ENCODE results near the gene HBG1. TPM values are rescaled to one million over a fixed set of nuclear protein-coding genes. Genes with fewer than 3 reads are reported as not detected.

Gene HBG1
- polyA plus RNA-seq, 1 donor from 2014 or later: not detected

- Mint-ChIP-seq H3K9me3 (no peaks in the 10 kb centered on the region), H3K27me3 (peaks cover 8% of the 10 kb centered on the region), H3K4me3 (no peak overlapping the region), H3K27ac (no peak overlapping the region), H3K36me3 (peaks cover 1% of the 10 kb centered on the region), H3K4me1 (no peaks in the 10 kb centered on the region)
These were observed 6.5 kb downstream of the HBG1 start for GRCh38 chr11:5242933-5243815.

GRCh38 chr11:5242208-5242607 lies 7.4 kb downstream of the HBG1 start:
- no peak overlapping the region for H3K4me3 Mint-ChIP-seq
- H3K27me3 Mint-ChIP-seq: peaks cover 8% of the 10 kb centered on the region
- no peaks in the 10 kb centered on the region for H3K4me1 Mint-ChIP-seq
- no peak overlapping the region for H3K27ac Mint-ChIP-seq
- H3K36me3 Mint-ChIP-seq: peaks cover 1% of the 10 kb centered on the region
- no peaks in the 10 kb centered on the region for H3K9me3 Mint-ChIP-seq

- no peak overlapping the region for H3K4me3 Mint-ChIP-seq
- no peak overlapping the region for H3K27ac Mint-ChIP-seq
- H3K4me1 Mint-ChIP-seq: no peaks in the 10 kb centered on the region
- H3K36me3 Mint-ChIP-seq: peaks cover 1% of the 10 kb centered on the region
- peaks cover 8% of the 10 kb centered on the region for H3K27me3 Mint-ChIP-seq
- H3K9me3 Mint-ChIP-seq: no peaks in the 10 kb centered on the region
These were observed 8.2 kb downstream of the HBG1 start for GRCh38 chr11:5241458-5241857.

- no peaks in the 10 kb centered on the region for H3K36me3 Mint-ChIP-seq
- H3K9me3 Mint-ChIP-seq: no peaks in the 10 kb centered on the region
- H3K4me3 Mint-ChIP-seq: no peak overlapping the region
- H3K27me3 Mint-ChIP-seq: peaks cover 7% of the 10 kb centered on the region
- H3K4me1 Mint-ChIP-seq: no peaks in the 10 kb centered on the region
- no peak overlapping the region for H3K27ac Mint-ChIP-seq
These were observed 9.2 kb downstream of the HBG1 start for GRCh38 chr11:5240458-5240857.

GRCh38 chr11:5240056-5240455 lies 9.6 kb downstream of the HBG1 start:
- no peaks in the 10 kb centered on the region for H3K9me3 Mint-ChIP-seq
- no peak overlapping the region for H3K27ac Mint-ChIP-seq
- H3K27me3 Mint-ChIP-seq: peaks cover 5% of the 10 kb centered on the region
- no peak overlapping the region for H3K4me3 Mint-ChIP-seq
- no peaks in the 10 kb centered on the region for H3K36me3 Mint-ChIP-seq
- H3K4me1 Mint-ChIP-seq: no peaks in the 10 kb centered on the region

GRCh38 chr11:5239046-5239445 lies 10.6 kb downstream of the HBG1 start:
- H3K9me3 Mint-ChIP-seq: no peaks in the 10 kb centered on the region
- no peak overlapping the region for H3K27ac Mint-ChIP-seq
- peaks cover 4% of the 10 kb centered on the region for H3K27me3 Mint-ChIP-seq
- H3K4me3 Mint-ChIP-seq: no peak overlapping the region
- H3K4me1 Mint-ChIP-seq: peaks cover 0 to 4% (median 0%) of the 10 kb centered on the region in 3 donors
- no peaks in the 10 kb centered on the region for H3K36me3 Mint-ChIP-seq

GRCh38 chr11:5238486-5238885 lies 11.2 kb downstream of the HBG1 start:
- peaks cover 4% of the 10 kb centered on the region for H3K27me3 Mint-ChIP-seq
- peaks cover 0 to 4% (median 0%) of the 10 kb centered on the region in 3 donors for H3K4me1 Mint-ChIP-seq
- H3K9me3 Mint-ChIP-seq: no peaks in the 10 kb centered on the region
- no peak overlapping the region for H3K27ac Mint-ChIP-seq
- no peak overlapping the region for H3K4me3 Mint-ChIP-seq
- no peaks in the 10 kb centered on the region for H3K36me3 Mint-ChIP-seq

- Mint-ChIP-seq H3K27me3 (peaks cover 4% of the 10 kb centered on the region), H3K9me3 (no peaks in the 10 kb centered on the region), H3K27ac (no peak overlapping the region), H3K4me1 (peaks cover 0 to 4% (median 0%) of the 10 kb centered on the region in 3 donors), H3K36me3 (no peaks in the 10 kb centered on the region), H3K4me3 (no peak overlapping the region)
These were observed 12.2 kb downstream of the HBG1 start for GRCh38 chr11:5237420-5237819.

- no peak overlapping the region for H3K27ac Mint-ChIP-seq
- peaks cover 3% of the 10 kb centered on the region for H3K27me3 Mint-ChIP-seq
- no peaks in the 10 kb centered on the region for H3K36me3 Mint-ChIP-seq
- no peak overlapping the region for H3K4me3 Mint-ChIP-seq
- no peaks in the 10 kb centered on the region for H3K9me3 Mint-ChIP-seq
- H3K4me1 Mint-ChIP-seq: peaks cover 0 to 4% (median 0%) of the 10 kb centered on the region in 3 donors
These were observed 14.1 kb downstream of the HBG1 start for GRCh38 chr11:5235364-5236095.

GRCh38 chr11:5234381-5234834 lies 15.2 kb downstream of the HBG1 start, which contains the start of gene HBD:
HBD (minus strand) TSS chr11:5234483; CDS start chr11:5234433, 50 bp downstream.
- Mint-ChIP-seq H3K4me3 (no peak within 1 kb of the TSS), H3K36me3 (no peaks in the 10 kb centered on the region), H3K27ac (no peak within 1 kb of the TSS), H3K9me3 (no peaks in the 10 kb centered on the region), H3K4me1 (peaks cover 0 to 4% (median 0%) of the 10 kb centered on the region in 3 donors), H3K27me3 (peaks cover 3% of the 10 kb centered on the region)

- no peak overlapping the region for H3K27ac Mint-ChIP-seq
- peaks cover 0 to 4% (median 0%) of the 10 kb centered on the region in 3 donors for H3K4me1 Mint-ChIP-seq
- no peaks in the 10 kb centered on the region for H3K9me3 Mint-ChIP-seq
- no peak overlapping the region for H3K4me3 Mint-ChIP-seq
- H3K36me3 Mint-ChIP-seq: no peaks in the 10 kb centered on the region
- H3K27me3 Mint-ChIP-seq: peaks cover 3% of the 10 kb centered on the region
These were observed 16.4 kb downstream of the HBG1 start for GRCh38 chr11:5233307-5233706.

- Mint-ChIP-seq H3K36me3 (no peaks in the 10 kb centered on the region), H3K4me3 (no peak overlapping the region), H3K27ac (no peak overlapping the region), H3K4me1 (peaks cover 0 to 4% (median 0%) of the 10 kb centered on the region in 3 donors), H3K9me3 (no peaks in the 10 kb centered on the region), H3K27me3 (peaks cover 3% of the 10 kb centered on the region)
These were observed 16.8 kb downstream of the HBG1 start for GRCh38 chr11:5232821-5233220.

- H3K27me3 Mint-ChIP-seq: peaks cover 3% of the 10 kb centered on the region
- H3K27ac Mint-ChIP-seq: no peak overlapping the region
- no peak overlapping the region for H3K4me3 Mint-ChIP-seq
- peaks cover 0 to 4% (median 0%) of the 10 kb centered on the region in 3 donors for H3K4me1 Mint-ChIP-seq
- no peaks in the 10 kb centered on the region for H3K36me3 Mint-ChIP-seq
- no peaks in the 10 kb centered on the region for H3K9me3 Mint-ChIP-seq
These were observed 17.5 kb downstream of the HBG1 start for GRCh38 chr11:5232176-5232575.

- no peak overlapping the region for H3K27ac Mint-ChIP-seq
- no peaks in the 10 kb centered on the region for H3K9me3 Mint-ChIP-seq
- H3K36me3 Mint-ChIP-seq: no peaks in the 10 kb centered on the region
- H3K27me3 Mint-ChIP-seq: peaks cover 2% of the 10 kb centered on the region
- no peak overlapping the region for H3K4me3 Mint-ChIP-seq
- H3K4me1 Mint-ChIP-seq: peaks cover 0 to 4% (median 0%) of the 10 kb centered on the region in 3 donors
These were observed 18.5 kb downstream of the HBG1 start for GRCh38 chr11:5231111-5231510.

- Mint-ChIP-seq H3K9me3 (no peaks in the 10 kb centered on the region), H3K27me3 (peaks cover 2% of the 10 kb centered on the region), H3K4me1 (peaks cover 0 to 4% (median 0%) of the 10 kb centered on the region in 3 donors), H3K4me3 (no peak overlapping the region), H3K27ac (no peak overlapping the region), H3K36me3 (no peaks in the 10 kb centered on the region)
These were observed 19.4 kb downstream of the HBG1 start for GRCh38 chr11:5230266-5230665.

All from IgD-negative memory B cell (primary cell).